ENCODE measurements around the gene FAF1.

FAF1 gene

DNA sequence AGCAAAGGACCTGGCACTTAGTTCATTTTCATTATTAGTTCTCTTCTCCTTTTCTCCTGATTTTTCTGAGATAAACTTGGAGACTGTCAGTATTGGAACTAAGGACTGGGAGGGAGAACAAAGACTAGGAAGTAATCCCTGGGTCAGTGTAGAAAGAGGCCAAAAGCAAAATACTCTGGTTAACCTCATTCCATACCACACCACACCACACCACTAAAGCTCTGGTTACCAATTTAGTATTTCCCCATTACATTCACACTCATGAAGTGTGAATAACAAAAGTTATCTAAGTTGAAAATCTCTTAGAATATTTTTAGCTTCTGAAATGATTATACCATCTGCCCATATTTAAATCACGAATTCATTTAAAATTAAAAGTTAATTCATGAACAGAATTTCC lies 467.9 kb downstream of the FAF1 start:
- no peak overlapping the region for H3K4me3 ChIP-seq (ENCODE audit: low read length)
- no peaks in the 10 kb centered on the region for H3K4me1 ChIP-seq (ENCODE audit: insufficient read depth, low read length)
- H3K36me3 ChIP-seq (ENCODE audit: insufficient read depth, low read depth, low read length), result no peaks in the 10 kb centered on the region
- no peaks in the 10 kb centered on the region for H3K9me3 ChIP-seq (ENCODE audit: insufficient read depth, low read depth, low read length)
- no peaks in the 10 kb centered on the region for H3K27me3 ChIP-seq (ENCODE audit: insufficient read depth, low read length)
- no peak overlapping the region for H3K27ac ChIP-seq (ENCODE audit: low read length)
- no peak overlapping the region for H3K9ac ChIP-seq (ENCODE audit: low read depth, low read length)

DNA sequence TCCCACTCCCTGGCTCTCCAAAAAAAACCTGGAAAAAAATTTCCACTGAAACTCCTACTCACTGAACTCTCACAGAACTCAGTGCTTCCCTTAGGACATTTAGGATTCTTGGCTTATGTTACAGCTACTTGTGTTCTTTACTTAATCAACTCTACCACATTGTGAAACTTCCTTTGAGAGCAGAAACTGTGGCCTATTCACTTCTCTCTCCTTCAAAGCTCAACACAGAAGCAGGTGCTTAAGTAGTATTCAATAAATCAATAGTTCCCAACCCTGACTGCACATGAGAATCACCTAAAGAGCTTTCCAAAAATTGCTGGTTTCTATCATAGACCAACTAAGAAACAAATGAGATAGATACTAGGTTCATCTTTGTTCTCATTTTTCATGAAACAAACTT lies 468.9 kb downstream of the FAF1 start:
- H3K4me3 ChIP-seq (ENCODE audit: low read length), result no peak overlapping the region
- no peak overlapping the region for H3K9ac ChIP-seq (ENCODE audit: low read depth, low read length)
- no peaks in the 10 kb centered on the region for H3K36me3 ChIP-seq (ENCODE audit: insufficient read depth, low read depth, low read length)
- no peaks in the 10 kb centered on the region for H3K27me3 ChIP-seq (ENCODE audit: insufficient read depth, low read length)
- no peak overlapping the region for H3K27ac ChIP-seq (ENCODE audit: low read length)
- no peaks in the 10 kb centered on the region for H3K9me3 ChIP-seq (ENCODE audit: insufficient read depth, low read depth, low read length)
- H3K4me1 ChIP-seq (ENCODE audit: insufficient read depth, low read length), result no peaks in the 10 kb centered on the region

DNA sequence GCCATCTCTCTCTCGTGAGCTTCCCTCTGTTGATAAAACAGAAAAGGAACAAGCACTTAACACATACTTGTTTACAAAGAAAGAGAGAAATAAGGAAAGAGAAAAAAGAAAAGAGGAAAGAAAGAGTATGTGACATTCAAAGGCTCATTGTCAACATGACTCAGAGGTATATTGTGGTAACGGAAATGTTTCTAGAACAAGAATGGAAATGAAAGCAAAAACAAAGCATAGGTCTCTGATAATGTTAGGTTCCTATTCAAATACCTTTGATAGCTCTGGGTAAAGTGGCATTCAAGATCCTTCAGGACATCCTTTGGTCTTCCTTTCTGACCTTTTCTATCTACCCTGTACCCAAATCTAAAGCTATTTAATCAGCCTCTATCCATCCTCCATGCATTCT lies 469.4 kb downstream of the FAF1 start:
- no peaks in the 10 kb centered on the region for H3K27me3 ChIP-seq (ENCODE audit: insufficient read depth, low read length)
- no peak overlapping the region for H3K27ac ChIP-seq (ENCODE audit: low read length)
- no peak overlapping the region for H3K9ac ChIP-seq (ENCODE audit: low read depth, low read length)
- H3K4me3 ChIP-seq (ENCODE audit: low read length), result no peak overlapping the region
- H3K36me3 ChIP-seq (ENCODE audit: insufficient read depth, low read depth, low read length), result no peaks in the 10 kb centered on the region
- no peaks in the 10 kb centered on the region for H3K4me1 ChIP-seq (ENCODE audit: insufficient read depth, low read length)
- H3K9me3 ChIP-seq (ENCODE audit: insufficient read depth, low read depth, low read length), result no peaks in the 10 kb centered on the region

DNA sequence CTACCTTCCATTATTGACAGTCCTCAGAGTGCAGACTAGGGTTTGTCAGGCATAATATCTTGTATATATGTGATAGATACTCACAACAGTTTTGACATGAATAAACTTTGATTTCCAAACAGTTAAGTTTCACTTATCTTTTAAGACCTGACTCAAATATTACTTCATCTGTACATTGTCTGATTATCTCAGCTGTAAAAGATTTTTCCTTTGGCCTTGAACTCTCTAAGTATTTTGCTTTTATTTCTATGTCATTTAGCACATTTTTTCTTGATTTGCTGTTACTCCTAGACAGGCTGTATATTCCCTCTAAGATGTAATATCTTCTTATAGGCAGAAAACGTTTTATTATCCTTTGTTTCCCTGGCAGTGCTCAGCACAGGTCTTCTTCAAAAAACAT lies 471.2 kb downstream of the FAF1 start:
- Histone ChIP-seq H3K9me3 (ENCODE audit: insufficient read depth, low read depth, low read length) (no peaks in the 10 kb centered on the region), H3K27me3 (ENCODE audit: insufficient read depth, low read length) (no peaks in the 10 kb centered on the region), H3K9ac (ENCODE audit: low read depth, low read length) (no peak overlapping the region), H3K27ac (ENCODE audit: low read length) (no peak overlapping the region), H3K4me3 (ENCODE audit: low read length) (no peak overlapping the region), H3K4me1 (ENCODE audit: insufficient read depth, low read length) (no peaks in the 10 kb centered on the region), H3K36me3 (ENCODE audit: insufficient read depth, low read depth, low read length) (no peaks in the 10 kb centered on the region)

DNA sequence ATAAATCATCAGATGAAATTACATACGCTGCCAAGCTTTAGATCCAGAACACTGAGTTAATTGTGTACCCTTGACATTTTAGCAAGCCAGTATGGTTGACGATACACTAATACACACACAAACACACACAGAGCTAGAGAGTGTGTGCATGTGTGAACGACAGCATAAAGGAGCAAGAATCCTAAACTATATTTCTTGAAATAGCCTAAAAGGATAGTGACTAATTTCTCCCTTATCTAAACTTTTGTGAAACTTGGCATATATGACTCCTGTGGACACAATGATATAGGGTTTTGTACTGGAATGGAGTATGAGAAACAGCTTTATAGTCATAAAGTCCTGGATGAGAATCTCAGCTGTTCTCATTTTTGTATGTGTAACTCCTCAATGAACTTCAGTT lies 471.7 kb downstream of the FAF1 start:
- Histone ChIP-seq H3K4me1 (ENCODE audit: insufficient read depth, low read length) (no peaks in the 10 kb centered on the region), H3K9me3 (ENCODE audit: insufficient read depth, low read depth, low read length) (no peaks in the 10 kb centered on the region), H3K9ac (ENCODE audit: low read depth, low read length) (no peak overlapping the region), H3K27me3 (ENCODE audit: insufficient read depth, low read length) (no peaks in the 10 kb centered on the region), H3K27ac (ENCODE audit: low read length) (no peak overlapping the region), H3K36me3 (ENCODE audit: insufficient read depth, low read depth, low read length) (no peaks in the 10 kb centered on the region), H3K4me3 (ENCODE audit: low read length) (no peak overlapping the region)

DNA sequence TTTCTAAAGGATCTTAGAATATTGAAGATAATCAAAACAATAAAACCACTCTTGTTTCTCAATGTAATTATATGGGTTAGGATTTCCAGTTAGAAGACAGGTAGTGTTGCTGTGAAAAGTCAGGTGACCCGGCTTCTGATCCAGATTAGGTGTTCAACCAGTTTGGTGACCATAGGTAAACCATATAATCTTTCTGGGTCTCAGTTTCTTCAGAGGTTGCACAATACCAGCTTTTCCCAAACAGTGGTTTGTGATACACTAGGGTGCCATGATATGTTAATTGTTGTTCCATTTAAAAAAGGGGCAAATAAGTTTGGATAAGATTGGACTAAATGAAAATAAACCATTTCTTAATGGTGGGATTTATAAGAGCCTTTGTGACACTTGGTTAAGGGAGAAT lies 472.3 kb downstream of the FAF1 start:
- H3K9me3 ChIP-seq (ENCODE audit: insufficient read depth, low read depth, low read length), result no peaks in the 10 kb centered on the region
- H3K27ac ChIP-seq (ENCODE audit: low read length), result no peak overlapping the region
- no peak overlapping the region for H3K9ac ChIP-seq (ENCODE audit: low read depth, low read length)
- no peaks in the 10 kb centered on the region for H3K4me1 ChIP-seq (ENCODE audit: insufficient read depth, low read length)
- H3K4me3 ChIP-seq (ENCODE audit: low read length), result no peak overlapping the region
- H3K36me3 ChIP-seq (ENCODE audit: insufficient read depth, low read depth, low read length), result no peaks in the 10 kb centered on the region
- no peaks in the 10 kb centered on the region for H3K27me3 ChIP-seq (ENCODE audit: insufficient read depth, low read length)

DNA sequence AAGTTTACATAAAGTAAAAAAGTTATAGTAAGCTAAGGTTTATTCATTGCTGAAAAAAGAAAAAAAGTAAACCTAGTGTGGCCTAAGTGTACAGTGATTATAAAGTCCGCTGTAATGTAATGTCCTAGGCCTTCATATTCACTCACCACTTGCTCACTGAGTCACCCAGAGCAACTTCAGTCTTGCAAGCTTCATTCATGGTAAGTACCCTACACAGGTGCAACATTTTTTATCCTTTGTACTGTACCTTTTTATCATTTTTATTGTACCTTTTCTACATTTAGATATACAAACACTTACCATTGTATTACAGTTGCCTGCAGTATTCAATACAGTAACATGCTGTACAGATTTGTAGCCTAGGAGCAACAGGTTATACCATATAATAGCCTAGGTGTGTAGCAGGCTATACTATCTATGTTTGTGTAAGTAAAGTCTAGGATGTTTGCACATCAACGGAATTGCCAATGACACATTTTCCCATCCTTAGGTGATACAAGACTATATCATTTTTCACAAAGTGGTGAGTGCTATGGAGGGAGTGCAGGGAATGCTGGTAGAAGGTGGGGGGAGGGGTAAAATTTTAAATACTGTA lies 478.8 kb downstream of the FAF1 start:
- Histone ChIP-seq H3K9me3 (ENCODE audit: insufficient read depth, low read depth, low read length) (no peaks in the 10 kb centered on the region), H3K36me3 (ENCODE audit: insufficient read depth, low read depth, low read length) (no peaks in the 10 kb centered on the region), H3K27me3 (ENCODE audit: insufficient read depth, low read length) (no peaks in the 10 kb centered on the region), H3K9ac (ENCODE audit: low read depth, low read length) (no peak overlapping the region), H3K4me1 (ENCODE audit: insufficient read depth, low read length) (no peaks in the 10 kb centered on the region), H3K27ac (ENCODE audit: low read length) (no peak overlapping the region), H3K4me3 (ENCODE audit: low read length) (no peak overlapping the region)

DNA sequence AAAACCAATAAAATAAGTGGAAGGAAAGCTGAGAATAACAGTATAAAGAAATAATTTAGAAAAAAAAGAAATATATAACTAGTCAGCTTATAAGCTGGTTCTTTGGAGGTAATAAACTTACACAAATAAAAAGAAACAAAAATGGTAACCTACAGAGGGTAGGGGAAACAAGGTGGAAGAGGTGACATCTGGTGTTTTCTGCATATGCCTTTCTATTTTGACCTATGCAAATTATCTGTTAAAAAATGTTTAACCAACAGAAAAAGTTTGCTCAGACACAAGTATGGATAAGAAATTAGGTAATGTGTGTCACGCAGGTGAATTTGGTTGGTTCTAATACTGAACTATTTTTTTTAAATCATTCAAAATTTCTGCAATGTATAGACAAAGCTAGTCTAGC lies 483.3 kb downstream of the FAF1 start:
- no peak overlapping the region for H3K4me3 ChIP-seq (ENCODE audit: low read length)
- peaks cover 4% of the 10 kb centered on the region; the same call in 1 of the 2 replicates for H3K36me3 ChIP-seq (ENCODE audit: insufficient read depth, low read depth, low read length)
- H3K4me1 ChIP-seq (ENCODE audit: insufficient read depth, low read length), result peaks cover 2% of the 10 kb centered on the region; the same call in 1 of the 2 replicates
- H3K27me3 ChIP-seq (ENCODE audit: insufficient read depth, low read length), result no peaks in the 10 kb centered on the region
- no peaks in the 10 kb centered on the region for H3K9me3 ChIP-seq (ENCODE audit: insufficient read depth, low read depth, low read length)
- no peak overlapping the region for H3K27ac ChIP-seq (ENCODE audit: low read length)
- no peak overlapping the region for H3K9ac ChIP-seq (ENCODE audit: low read depth, low read length)

DNA sequence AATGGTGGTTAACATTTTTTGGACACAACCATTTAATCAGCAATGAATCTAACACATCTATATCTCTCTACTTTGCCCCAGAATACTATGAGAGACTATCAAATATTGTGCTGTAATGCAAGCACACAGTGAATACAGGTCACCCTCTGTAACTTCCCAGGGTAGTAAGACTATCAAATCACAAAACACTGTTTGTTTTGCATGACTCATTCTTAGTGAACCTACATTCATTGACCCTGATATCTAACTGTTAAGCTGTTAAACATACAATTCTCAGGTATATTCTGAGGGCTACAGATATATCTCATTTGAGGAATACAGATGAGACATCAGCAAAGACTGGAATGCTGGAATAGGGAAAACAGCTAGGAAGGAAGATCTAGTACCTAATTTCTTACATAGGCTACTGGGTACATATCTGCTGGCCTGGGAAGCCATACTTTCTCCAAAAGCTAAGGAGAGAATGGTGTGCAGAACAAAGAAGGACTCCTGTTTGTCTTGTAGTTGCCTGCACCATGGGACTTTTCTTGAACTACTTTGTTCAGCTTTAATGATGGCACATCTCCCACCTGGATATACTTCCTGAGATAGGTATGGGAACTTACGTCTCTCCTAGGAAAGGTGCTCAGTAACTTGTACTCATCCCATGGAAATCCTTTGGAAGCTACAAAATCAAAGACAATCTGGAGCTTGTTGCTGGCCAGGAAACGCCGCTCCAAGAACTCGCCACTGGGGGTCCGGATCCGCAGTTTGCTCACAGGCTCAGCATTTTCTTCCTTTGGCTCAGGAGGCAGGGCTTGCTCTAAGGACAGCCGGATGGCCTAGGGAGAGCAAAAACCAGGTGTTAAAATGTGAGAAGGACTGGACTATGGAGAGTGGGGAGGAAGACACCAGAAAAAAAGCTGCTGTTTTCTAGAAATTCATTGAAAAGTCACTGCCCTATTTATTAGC lies 484.9 kb downstream of the FAF1 start:
- Histone ChIP-seq H3K9me3 (ENCODE audit: insufficient read depth, low read depth, low read length) (no peaks in the 10 kb centered on the region), H3K4me1 (ENCODE audit: insufficient read depth, low read length) (peaks cover 12% of the 10 kb centered on the region; the same call in 1 of the 2 replicates), H3K27ac (ENCODE audit: low read length) (no peak overlapping the region), H3K27me3 (ENCODE audit: insufficient read depth, low read length) (no peaks in the 10 kb centered on the region), H3K36me3 (ENCODE audit: insufficient read depth, low read depth, low read length) (peaks cover 4% of the 10 kb centered on the region; the same call in 1 of the 2 replicates), H3K4me3 (ENCODE audit: low read length) (no peak overlapping the region), H3K9ac (ENCODE audit: low read depth, low read length) (no peak overlapping the region)

DNA sequence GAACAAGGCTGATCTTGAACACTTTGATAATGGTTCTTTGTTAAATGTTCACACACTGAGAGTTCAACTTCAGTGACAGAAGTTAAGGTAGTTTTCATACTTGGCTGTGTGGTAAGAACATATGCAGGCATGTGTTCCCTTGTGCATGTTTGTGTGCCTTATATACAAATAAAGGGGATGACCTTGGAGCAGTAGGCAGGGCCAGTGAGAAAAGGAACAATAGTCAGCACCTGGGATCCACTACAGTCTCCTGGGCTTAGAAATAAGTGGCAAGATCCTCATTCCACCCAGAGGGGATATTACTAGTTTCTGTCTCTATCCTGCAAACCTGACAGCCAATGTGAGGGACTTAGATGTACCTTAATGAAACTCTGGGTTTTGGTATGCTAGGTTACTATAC lies 486.6 kb downstream of the FAF1 start:
- H3K36me3 ChIP-seq (ENCODE audit: insufficient read depth, low read depth, low read length), result peaks cover 4% of the 10 kb centered on the region; the same call in 1 of the 2 replicates

DNA sequence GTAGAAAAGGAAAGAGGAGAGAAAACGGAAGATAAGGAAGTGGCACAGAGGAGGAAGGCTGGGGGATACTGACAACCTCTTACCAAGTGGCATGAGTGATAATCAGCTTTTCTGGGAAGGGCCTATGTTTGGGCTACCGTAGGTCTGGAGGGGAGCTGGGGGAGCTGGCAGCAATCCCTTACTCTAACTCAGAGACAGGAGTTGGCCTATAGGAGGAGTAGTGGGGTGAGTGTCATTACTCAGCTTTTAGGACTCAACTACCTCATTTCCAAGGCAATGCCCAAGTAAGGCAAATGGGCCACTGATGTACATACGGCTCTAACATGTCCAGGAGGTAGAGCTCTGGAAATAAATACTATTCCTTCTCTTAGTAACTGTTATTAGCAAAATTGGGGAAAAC lies 488.1 kb downstream of the FAF1 start:
- Histone ChIP-seq H3K27ac (ENCODE audit: low read length) (no peak overlapping the region), H3K9ac (ENCODE audit: low read depth, low read length) (no peak overlapping the region), H3K9me3 (ENCODE audit: insufficient read depth, low read depth, low read length) (no peaks in the 10 kb centered on the region), H3K4me1 (ENCODE audit: insufficient read depth, low read length) (peaks cover 12% of the 10 kb centered on the region; the same call in 1 of the 2 replicates), H3K36me3 (ENCODE audit: insufficient read depth, low read depth, low read length) (peaks cover 4% of the 10 kb centered on the region; the same call in 1 of the 2 replicates), H3K27me3 (ENCODE audit: insufficient read depth, low read length) (no peaks in the 10 kb centered on the region), H3K4me3 (ENCODE audit: low read length) (no peak overlapping the region)

More for the DNA sequence above, 486.6 kb downstream of the FAF1 start:
- no peaks in the 10 kb centered on the region for H3K27me3 ChIP-seq (ENCODE audit: insufficient read depth, low read length)
- no peak overlapping the region for H3K4me3 ChIP-seq (ENCODE audit: low read length)
- H3K27ac ChIP-seq (ENCODE audit: low read length), result no peak overlapping the region
- no peaks in the 10 kb centered on the region for H3K9me3 ChIP-seq (ENCODE audit: insufficient read depth, low read depth, low read length)
- H3K4me1 ChIP-seq (ENCODE audit: insufficient read depth, low read length), result peaks cover 12% of the 10 kb centered on the region; the same call in 1 of the 2 replicates
- no peak overlapping the region for H3K9ac ChIP-seq (ENCODE audit: low read depth, low read length)

DNA sequence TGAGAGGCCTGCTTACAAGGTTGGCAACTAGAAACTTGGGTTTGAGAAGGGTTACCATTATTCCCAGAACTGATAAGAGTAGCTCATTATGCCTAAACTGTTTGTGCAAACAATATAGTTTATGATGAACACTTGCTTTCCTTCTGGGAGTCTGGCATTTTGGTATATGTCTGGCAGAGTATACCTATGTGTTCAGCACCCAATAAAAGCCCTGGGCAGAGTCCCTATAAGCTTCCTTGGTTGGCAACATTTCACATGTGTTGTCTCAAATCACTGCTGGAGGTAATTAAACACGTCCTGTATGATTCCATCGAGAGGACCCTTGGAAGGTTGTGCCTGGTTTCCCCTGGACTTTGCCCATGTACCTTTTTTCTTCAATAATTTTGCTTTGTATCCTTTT lies 497.1 kb downstream of the FAF1 start:
- Histone ChIP-seq H3K9me3 (ENCODE audit: insufficient read depth, low read depth, low read length) (no peaks in the 10 kb centered on the region), H3K4me3 (ENCODE audit: low read length) (no peak overlapping the region), H3K4me1 (ENCODE audit: insufficient read depth, low read length) (no peaks in the 10 kb centered on the region), H3K27me3 (ENCODE audit: insufficient read depth, low read length) (no peaks in the 10 kb centered on the region), H3K27ac (ENCODE audit: low read length) (no peak overlapping the region), H3K36me3 (ENCODE audit: insufficient read depth, low read depth, low read length) (no peaks in the 10 kb centered on the region), H3K9ac (ENCODE audit: low read depth, low read length) (no peak overlapping the region)

All from iPS-20b (cell line).